NB4 (cell line): ENCODE measurements around the gene KCNIP3.

Experiments used
- DNase-seq: peaks from one replicate; pipeline ENCODE4 v3.0.0; 2010; ENCODE audit warnings: low read depth
- H3K4me3 ChIP-seq: one replicate; pipeline ENCODE4 v1.5.1; 2011; ENCODE audit warnings: mild to moderate bottlenecking, low read depth, low read length, moderate library complexity
- CTCF ChIP-seq: IDR thresholded peaks from one replicate; pipeline ENCODE4 v1.5.1; 2012; ENCODE audit warnings: low read depth, low read length
- MAX ChIP-seq: IDR thresholded peaks from 2 replicates; pipeline ENCODE4 v1.6.1; 2011; ENCODE audit warnings: low read depth, low read length
- MYC ChIP-seq: IDR thresholded peaks from 2 replicates; pipeline ENCODE4 v1.6.1; 2011; ENCODE audit warnings: low read depth, low read length
- POLR2A ChIP-seq: IDR thresholded peaks from 2 replicates; pipeline ENCODE4 v1.6.1; 2011; ENCODE audit warnings: mild to moderate bottlenecking; ENCODE audit not compliant: insufficient read length; ENCODE audit errors: extremely low read depth

The KCNIP3 gene

DNA sequence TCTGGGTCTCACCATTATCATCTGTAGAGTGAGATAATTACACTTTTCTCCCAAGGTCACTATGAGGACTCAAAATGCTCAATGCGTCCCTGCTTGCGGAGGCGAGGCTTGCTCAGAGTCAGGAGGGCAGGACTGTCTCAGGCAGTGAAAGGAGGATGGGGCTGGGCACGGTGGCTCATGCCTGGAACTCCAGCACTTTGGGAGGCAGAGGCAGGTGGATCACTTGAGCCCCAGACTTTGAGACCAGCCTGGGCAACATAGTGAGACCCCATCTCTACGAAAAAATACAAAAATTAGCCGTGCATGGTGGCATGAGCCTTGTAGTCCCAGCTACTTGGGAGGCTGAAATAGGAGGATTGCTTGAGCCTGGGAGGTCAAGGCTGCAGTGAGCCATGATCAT lies 1.8 kb upstream of the KCNIP3 start:
- DNase-seq: no peak
- no peak for TF ChIP-seq CTCF
- H3K4me3 ChIP-seq: no peak overlapping the region

DNA sequence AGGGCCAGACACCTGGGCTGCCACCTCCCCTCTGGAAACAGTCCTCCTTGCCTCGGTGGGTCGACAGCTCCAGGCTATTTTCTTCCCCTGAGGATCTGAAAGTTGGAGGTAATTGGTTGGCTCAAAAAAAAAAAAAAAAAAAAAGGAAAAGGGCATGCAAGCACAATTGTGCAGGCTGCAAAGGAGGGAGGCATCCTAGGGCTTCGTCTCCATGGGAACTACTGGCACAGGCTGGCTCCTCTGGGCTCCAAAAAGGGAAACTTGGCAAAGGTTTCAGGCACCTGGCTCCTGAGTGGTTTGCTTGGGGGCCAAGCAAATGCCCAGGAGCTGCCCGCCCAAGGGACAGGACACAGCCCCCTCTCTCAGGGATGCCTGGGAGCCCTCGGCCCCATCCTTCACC lies 1.1 kb upstream of the KCNIP3 start:
- no peak for DNase-seq
- TF ChIP-seq MAX (no peak), POLR2A (no peak), CTCF (no peak), MYC (no peak)
- H3K4me3 ChIP-seq: no peak overlapping the region

DNA sequence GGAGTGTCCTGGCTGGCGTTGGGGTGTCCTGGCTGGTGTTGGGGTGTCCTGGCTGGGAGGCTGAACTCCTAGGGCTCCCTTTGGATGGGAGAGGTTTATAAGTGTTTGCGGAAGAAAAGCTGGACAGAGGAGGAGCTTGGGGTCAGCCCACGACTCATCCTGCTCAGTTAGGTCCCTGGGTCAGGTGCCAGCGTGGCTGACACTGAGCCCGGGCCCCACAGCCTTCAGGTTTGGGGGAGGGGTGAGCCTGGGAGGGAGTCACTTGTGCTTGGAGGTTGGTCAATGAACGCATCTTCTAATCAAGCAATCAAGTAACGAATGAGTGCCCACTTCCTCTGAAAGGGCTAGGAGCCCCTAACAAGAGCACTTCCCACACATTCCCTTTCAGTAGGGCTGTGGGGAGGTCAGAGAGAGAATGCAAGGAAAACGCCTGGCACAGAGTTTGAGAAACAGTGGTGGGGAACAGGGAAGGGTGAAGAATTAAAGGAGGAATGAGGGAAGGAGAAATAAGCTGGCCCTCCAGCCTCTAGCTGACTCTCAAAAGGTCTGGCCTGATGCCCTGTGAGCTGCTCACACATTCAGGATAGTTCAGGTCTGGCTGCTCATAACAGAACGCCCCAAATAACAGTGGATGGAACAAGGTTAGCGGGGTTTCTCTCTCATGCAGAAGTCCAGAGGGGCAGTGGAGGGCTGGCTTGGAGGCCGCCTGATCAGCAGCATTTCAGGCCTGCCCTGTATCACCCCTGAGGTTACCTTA lies 670 bp downstream of the KCNIP3 start:
- H3K4me3 ChIP-seq: no peak overlapping the region

GRCh38 chr2:95298486-95299111 lies 1.5 kb downstream of the KCNIP3 start:
- H3K4me3 ChIP-seq: no peak overlapping the region
- DNase-seq: no peak
- TF ChIP-seq MAX: no peak
- no peak for TF ChIP-seq MYC
- no peak for TF ChIP-seq CTCF
- TF ChIP-seq POLR2A: no peak

More for the DNA sequence above, 670 bp downstream of the KCNIP3 start:
- no peak for DNase-seq
- TF ChIP-seq MYC (no peak), MAX (no peak), POLR2A (no peak), CTCF (no peak)

DNA sequence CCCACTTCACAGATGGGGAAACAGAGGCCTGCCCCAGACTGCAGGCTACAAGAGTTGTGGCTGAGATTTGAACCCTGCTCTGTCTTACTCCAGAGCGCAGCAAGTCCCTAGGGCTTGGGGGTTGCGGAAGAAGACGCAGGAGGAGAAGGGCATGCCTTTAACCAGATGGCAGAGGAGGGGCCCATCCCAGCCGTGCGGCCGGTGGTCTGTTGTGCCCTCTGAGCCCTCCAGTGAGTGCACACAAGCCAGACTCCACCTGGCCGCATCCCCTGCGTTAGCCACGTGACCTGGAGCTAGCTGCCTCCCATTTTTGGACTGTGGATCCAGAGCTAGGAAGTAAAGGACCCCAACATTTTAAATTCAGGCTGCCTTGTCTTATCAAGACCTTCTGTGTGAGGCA lies 2.8 kb downstream of the KCNIP3 start:
- no peak for DNase-seq

More for the DNA sequence above, 2.8 kb downstream of the KCNIP3 start:
- no peak overlapping the region for H3K4me3 ChIP-seq
- TF ChIP-seq POLR2A: no peak
- no peak for TF ChIP-seq MAX
- TF ChIP-seq MYC: no peak
- no peak for TF ChIP-seq CTCF
